ENCODE measurements around the gene GPR18. TPM values are rescaled to one million over a fixed set of nuclear protein-coding genes. Genes with fewer than 3 reads are reported as not detected.

Gene GPR18
- total RNA-seq, 1 donor from 2014 or later: not detected

DNA sequence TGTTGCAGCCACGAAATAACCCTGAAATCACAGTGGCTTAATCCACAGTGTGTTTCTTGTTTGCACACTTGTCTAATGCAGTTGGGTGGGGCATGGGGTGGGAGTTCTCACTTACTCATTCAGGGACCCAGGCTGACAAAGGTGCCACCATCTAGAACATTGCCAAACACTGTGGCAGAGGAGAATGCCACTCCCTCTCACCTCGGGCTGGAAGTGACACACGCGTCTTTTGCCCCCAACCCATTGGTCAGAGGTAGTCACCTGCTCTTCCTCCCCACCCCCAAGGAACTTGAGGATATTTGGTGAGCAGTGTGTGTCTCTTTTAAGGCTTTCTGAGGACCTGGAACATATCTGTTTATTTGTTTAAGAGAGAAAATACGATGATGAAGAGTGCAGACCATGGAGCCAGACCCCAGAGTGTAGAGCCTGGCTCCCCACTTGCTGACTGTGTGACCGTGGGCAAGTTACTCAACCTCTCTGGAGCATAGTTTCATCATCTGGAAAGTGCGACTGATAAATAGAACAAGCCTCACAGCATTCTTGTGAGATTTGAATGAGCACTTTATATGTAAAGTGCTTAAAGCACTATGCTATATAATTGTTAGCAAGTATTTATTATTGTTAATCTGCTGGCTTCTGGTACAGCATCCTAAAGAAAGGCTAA lies 31.6 kb upstream of the GPR18 start:
- H3K4me3 ChIP-seq (ENCODE audit: low read depth, low read length): no peak overlapping the region
- no peak for DNase-seq (ENCODE audit: low read depth)
- TF ChIP-seq, protein P1, sequence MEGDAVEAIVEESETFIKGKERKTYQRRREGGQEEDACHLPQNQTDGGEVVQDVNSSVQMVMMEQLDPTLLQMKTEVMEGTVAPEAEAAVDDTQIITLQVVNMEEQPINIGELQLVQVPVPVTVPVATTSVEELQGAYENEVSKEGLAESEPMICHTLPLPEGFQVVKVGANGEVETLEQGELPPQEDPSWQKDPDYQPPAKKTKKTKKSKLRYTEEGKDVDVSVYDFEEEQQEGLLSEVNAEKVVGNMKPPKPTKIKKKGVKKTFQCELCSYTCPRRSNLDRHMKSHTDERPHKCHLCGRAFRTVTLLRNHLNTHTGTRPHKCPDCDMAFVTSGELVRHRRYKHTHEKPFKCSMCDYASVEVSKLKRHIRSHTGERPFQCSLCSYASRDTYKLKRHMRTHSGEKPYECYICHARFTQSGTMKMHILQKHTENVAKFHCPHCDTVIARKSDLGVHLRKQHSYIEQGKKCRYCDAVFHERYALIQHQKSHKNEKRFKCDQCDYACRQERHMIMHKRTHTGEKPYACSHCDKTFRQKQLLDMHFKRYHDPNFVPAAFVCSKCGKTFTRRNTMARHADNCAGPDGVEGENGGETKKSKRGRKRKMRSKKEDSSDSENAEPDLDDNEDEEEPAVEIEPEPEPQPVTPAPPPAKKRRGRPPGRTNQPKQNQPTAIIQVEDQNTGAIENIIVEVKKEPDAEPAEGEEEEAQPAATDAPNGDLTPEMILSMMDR (IDR thresholded peaks at IDR 0.05; ENCODE audit: insufficient read depth, low read length, poor library complexity, severe bottlenecking): no peak
- no peaks in the 10 kb centered on the region for H3K36me3 ChIP-seq (ENCODE audit: control insufficient read depth, insufficient read depth, low read length)
- H3K27me3 ChIP-seq (ENCODE audit: control insufficient read depth, insufficient read depth, low read length): no peaks in the 10 kb centered on the region

- TF ChIP-seq, protein P1 (IDR thresholded peaks at IDR 0.05; ENCODE audit: insufficient read depth, low read length, poor library complexity, severe bottlenecking): no peak
- no peaks in the 10 kb centered on the region for H3K27me3 ChIP-seq (ENCODE audit: control insufficient read depth, insufficient read depth, low read length)
- no peak overlapping the region for H3K4me3 ChIP-seq (ENCODE audit: low read depth, low read length)
- DNase-seq (ENCODE audit: low read depth): no peak
- no peaks in the 10 kb centered on the region for H3K36me3 ChIP-seq (ENCODE audit: control insufficient read depth, insufficient read depth, low read length)
Observed at GRCh38 chr13:99289271-99289670, 31.1 kb upstream of the GPR18 start.

DNA sequence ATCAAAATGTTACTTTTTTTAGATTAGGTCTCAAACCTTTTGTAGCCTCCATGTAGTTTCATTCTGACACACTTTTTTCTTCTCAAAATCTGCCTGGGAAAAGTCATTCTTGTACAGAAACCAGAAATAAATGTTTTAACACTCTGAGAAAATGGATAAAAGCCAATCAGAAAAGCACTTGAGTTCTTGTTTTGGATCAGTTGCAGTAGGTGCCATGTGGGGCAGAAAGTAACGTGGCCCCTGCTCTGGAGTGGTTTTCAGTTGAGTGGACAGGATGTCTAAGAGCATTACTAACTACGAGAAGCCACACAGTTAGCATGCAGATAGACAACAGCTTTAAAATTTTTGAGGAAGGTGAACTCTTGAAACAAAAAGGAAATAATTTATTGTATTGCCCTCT lies 29.9 kb upstream of the GPR18 start:
- no peaks in the 10 kb centered on the region for H3K36me3 ChIP-seq (ENCODE audit: control insufficient read depth, insufficient read depth, low read length)
- no peak overlapping the region for H3K4me3 ChIP-seq (ENCODE audit: low read depth, low read length)
- no peak for DNase-seq (ENCODE audit: low read depth)
- TF ChIP-seq, protein P1 (IDR thresholded peaks at IDR 0.05; ENCODE audit: insufficient read depth, low read length, poor library complexity, severe bottlenecking): no peak
- no peaks in the 10 kb centered on the region for H3K27me3 ChIP-seq (ENCODE audit: control insufficient read depth, insufficient read depth, low read length)

GRCh38 chr13:99287551-99287950 lies 29.4 kb upstream of the GPR18 start:
- Histone ChIP-seq H3K36me3 (ENCODE audit: control insufficient read depth, insufficient read depth, low read length) (no peaks in the 10 kb centered on the region), H3K27me3 (ENCODE audit: control insufficient read depth, insufficient read depth, low read length) (no peaks in the 10 kb centered on the region), H3K4me3 (ENCODE audit: low read depth, low read length) (no peak overlapping the region)
- TF ChIP-seq, protein P1 (IDR thresholded peaks at IDR 0.05; ENCODE audit: insufficient read depth, low read length, poor library complexity, severe bottlenecking): no peak
- DNase-seq (ENCODE audit: low read depth): no peak

GRCh38 chr13:99285432-99286182 lies 27.4 kb upstream of the GPR18 start:
- TF ChIP-seq, protein P1 (IDR thresholded peaks at IDR 0.05; ENCODE audit: insufficient read depth, low read length, poor library complexity, severe bottlenecking): no peak
- no peak for DNase-seq (ENCODE audit: low read depth)
- H3K4me3 ChIP-seq (ENCODE audit: low read depth, low read length): no peak overlapping the region
- no peaks in the 10 kb centered on the region for H3K27me3 ChIP-seq (ENCODE audit: control insufficient read depth, insufficient read depth, low read length)
- H3K36me3 ChIP-seq (ENCODE audit: control insufficient read depth, insufficient read depth, low read length): no peaks in the 10 kb centered on the region
